Stimulated activated CD8-positive, alpha-beta memory T cell treated with anti-CD3 and anti-CD28 coated beads, Interleukin-7, amount 100 ng/mL, for 1 hour (primary cell): ENCODE results near the gene RNLS.
"Not testable (repeated sequence)": the region's sequence is repeated elsewhere in the genome, so short reads cannot be mapped to it uniquely, and the experiment has no call there.

Source experiments
- DNase-seq, 2 donors: peaks; one replicate each; pipeline ENCODE4 v3.0.0-alpha.2; 2020; ENCODE audit warnings: low read depth in 2 of 2

The RNLS gene

DNA sequence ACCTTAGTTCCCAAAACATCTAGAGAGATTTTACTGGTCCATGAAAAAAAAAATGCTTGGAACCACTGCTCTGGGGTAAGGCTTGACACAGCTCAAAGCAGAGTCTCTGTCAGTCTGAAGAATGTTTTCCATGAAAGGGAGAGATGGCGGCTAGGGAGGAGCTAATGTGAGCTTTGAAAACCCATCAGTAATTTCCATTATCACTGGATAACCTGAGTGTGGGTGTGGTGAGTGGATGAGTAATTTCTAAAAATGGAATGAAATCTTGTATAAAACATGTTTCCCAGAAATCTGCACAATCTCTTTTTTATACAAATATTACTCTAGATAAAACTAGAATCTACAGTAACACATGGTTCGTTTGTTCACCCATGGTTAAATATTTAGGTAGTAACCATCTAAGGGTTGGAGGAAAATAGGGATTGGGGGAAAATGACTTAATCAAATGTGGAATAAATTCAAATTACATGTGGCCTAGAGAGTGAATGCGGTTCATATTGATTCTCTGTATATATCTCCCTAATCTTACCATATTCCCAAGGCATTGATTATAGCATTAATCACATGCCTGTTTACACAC, 289.4 kb downstream of the RNLS start:
- no peak for DNase-seq

DNA sequence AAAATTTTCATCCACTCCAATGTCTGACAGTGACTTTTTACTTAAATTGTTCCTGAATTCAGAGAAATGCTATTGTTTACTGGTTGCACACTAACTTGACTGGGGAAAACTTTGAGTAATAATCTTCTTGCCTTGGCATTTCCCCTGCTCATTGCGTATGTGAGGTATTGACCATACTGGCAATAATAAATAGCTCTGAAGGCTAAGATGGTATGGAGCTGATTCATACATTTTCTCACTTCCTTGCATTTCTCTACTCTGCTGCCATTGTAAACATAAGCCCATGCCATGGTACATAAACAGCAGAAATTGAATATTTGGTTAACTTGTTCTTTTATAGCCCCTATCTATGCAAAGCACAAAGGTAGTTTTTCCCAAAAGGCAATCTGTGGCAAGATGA, 290.0 kb downstream of the RNLS start:
- no peak for DNase-seq

DNA sequence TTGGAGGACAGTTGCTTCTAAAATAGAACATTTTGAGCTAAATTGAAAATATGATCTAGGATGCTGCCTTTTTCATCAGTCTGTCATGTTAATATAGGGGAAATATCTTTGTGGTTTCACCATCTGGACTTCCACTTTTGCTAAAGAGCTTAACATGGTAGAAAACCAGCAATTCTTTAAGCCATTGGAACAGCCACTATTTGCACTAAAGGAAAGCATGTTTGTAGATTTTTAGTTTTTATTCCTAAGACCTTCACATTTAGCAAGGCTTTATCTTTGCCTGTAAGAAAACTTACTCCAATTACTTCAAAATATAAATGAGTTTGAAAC, 291.0 kb downstream of the RNLS start:
- DNase-seq: no peak

DNA sequence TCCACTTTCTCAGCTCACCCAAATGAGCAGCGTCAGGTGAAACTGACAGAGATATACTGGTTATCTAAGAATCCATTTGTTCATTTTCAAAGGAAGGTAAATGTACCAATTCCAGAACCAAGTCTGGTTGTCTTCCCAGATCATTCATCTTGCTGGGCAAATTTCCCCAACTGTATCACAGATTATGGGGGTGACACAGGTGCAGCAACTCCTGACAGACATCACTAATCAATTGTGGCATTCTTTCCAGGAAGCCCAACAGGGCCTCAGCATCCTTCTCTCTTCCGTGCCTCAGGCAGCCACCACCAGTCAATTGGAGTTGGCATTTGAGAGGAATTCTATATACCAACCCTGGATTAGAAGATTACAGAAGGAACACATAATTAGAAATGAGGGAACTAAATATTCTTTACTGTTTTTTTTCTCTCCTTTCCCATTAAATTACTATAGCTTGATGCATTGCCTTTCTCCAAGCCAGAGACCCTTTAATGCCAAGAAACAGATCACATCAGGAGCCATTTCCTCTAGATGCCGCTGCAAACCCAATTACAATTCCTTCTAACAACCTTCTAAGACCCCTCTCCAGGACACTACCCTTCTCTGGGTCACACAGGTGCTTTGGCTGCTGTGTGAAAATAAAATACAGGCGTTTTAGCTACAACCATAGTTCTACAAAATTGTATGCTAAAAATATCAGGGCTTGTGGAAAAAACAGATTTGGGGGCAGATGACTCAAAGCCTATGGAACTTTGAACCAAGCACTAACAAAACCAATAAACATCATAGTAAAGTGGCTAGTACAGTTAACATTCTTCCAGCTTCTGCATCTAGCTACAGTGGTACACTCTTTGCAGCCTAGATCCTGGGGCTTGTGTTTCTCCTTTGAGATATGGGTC, 291.6 kb downstream of the RNLS start:
- no peak for DNase-seq

DNA sequence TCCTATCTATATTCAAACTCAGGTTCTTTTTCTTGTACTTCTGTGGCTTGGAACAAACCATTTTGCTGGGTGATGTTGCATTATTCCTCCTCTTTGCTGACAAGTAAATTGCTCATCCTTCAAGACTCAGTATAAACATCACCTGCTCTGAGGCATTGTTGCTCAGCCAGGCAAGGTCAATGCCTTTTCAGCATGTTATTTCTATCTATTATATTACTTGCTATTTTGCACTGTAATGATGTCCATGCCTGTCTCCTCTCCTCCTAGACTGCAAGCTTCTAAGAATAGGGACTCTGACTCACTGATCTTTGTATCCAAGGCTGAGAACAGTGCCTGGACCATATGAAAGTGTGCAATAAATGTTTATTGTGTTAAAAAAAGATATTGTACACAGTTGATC, 293.8 kb downstream of the RNLS start:
- no peak for DNase-seq

DNA sequence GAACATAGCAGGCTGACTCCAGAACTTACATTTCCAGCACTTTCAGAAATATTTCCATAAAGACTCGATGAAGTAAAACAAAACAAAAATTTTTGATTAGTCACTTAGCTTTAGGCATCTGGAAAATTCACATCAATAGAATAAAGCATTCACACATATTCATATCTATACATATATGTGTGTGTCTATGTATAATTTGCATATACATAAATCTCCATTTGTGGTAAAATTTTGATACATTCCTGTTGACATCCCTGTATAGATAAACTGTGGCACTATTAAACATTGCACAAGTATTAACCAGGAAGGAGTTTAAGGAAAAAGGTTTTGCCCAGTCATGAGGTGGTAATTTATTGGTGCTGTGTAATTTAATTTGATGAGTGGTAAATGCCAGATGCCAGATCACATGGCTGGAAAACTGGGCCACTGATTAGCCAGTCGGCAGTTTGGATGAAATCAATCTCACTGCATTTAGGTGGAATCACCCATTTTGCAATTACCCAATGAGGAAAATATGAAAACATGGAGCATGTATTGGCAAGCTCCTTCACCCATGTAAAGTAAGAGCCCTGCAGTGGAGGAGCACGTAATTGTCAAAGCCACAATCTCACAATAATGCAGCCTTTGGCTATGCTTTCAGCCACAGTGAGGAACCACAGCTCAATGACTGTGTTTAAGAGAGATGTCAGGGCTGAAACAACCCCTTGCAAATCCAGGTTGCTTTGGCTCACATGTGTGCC, 294.6 kb downstream of the RNLS start:
- no peak for DNase-seq

DNA sequence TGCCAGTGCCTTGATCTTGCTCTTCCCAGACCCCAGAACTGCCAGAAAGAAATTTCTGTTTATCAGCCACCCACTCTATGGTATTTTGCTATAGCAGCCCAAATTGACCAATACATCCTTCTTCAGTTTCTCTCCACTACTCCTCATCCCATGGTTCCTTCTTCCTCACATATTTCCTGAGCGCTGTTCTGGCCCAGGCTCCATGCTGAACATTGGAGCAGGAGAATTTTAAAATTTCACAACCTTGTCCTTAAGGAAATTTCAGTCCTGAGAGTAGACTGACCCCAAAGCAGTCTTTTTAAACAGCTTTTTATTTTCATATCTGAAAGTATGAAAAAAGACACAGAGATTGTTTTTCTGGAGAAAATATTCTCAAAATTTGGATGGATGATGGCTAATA, 297.1 kb downstream of the RNLS start:
- no peak for DNase-seq

DNA sequence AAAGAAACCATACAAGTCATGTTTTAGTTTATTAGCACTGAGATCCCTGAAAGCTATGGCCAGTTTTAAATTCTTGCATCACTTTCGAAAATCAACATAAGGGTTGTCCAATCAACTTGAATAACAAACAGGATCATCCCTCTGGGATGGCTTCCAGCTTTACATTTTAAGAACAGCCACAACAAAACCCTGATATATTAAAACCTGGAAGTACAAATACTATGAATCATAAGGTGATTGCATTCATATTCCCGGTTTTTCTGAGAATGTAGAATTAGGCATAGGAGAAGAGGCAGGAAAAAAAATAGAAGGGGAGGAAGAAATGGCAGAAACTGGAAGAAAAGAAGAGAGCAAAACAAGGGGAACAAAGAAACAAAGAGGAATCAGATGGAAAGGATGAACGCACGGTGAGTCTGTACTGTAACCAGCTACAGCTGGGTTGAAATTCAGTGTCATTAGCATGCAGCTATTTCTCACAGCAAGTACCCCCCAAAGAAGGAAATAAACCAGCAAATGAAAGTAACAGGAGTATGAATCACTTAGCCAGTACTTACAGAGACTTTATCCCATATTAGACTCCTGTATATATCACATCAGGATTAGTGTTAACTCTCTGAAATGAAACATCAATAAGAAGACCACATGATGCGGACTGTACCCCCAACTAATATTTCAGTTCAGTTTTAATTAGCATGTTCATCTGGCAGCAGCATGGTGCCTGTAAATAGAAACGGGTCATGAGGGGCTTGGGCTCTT, 301.3 kb downstream of the RNLS start:
- no peak for DNase-seq

DNA sequence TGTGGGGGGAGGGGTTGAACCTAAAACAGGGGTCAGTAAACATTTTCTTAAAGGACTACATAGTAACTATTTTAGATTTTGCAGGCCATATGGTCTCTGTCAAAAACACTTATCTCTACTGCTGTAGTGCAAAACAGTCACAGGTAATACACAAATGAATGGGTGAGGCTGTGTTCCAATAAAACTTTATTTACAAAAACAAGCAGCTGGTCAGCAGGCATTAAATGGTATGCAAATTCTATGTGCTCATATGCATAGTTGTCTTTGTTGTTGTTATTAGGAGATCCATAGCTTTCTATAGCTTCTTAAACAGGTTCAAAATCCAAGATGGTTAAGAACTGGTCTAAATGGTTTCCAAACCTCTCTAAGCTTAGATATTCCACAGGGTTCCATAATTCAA, 302.6 kb downstream of the RNLS start:
- no peak for DNase-seq

DNA sequence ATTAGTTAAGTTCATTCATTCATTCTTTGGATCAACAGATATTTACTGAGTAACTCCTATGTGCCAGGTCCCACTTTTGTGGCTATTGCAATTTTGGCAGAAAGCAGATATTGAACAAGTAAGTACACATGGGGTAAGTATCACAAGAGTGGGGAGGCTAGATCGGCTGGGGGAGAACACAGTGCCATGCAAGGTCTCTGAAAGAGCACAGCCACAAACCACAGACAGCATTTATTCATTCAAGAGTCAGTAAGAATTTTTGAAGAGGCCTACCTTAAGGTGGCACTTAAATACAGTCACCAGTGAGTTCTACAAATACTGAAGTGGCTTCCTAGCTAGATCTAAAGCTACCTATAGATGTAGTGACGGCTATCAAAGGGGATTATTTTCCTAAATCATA, 304.2 kb downstream of the RNLS start:
- no peak for DNase-seq

DNA sequence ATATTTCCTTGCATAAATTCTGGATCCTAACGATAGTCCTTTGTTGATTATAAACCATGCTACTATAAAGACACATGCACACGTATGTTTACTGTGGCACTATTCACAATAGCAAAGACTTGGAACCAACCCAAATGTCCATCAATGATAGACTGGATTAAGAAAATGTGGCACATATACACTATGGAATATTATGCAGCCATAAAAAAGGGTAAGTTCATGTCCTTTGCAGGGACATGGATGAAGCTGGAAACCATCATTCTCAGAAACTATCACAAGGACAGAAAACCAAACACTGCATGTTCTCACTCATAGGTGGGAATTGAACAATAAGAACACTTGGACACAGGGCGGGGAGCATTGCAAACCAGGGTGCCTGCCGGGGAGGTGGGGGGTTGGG, 306.2 kb downstream of the RNLS start:
- not testable (repeated sequence) for DNase-seq

DNA sequence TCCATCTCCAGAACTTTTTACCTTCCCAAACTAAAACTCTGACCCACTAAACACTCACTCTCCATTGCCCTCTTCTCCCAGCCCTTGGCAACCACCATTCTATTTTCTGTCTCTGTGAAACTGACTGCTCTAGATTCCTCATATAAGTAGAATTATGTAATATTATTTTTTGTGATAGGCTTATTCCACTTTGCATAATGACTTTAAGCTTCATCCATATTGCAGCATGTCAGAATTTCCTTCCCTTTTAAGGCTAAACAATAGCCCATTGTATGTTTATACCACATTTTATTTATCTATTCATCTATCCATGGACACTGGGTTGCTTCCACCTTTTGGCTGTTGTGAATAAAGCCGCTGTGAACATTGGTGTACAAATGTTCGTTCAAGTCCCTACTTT, 308.8 kb downstream of the RNLS start:
- DNase-seq: no peak

DNA sequence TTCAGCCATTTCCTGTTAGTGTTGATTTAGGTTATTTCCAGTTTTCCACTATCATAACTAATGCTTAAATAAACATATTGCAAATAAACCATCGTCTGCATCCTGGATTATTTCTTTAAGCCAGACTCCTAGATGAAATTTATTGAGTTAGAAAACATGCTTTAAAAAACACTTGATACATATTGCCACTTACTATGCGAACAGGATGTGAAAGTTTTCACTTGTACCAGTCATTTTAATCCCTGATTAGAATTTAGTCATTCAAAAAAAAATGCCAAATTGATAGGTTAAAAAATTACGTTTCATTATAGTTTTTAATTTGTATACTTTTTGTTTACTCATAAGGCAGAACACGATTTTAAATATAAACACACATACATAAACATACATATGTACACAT, 309.6 kb downstream of the RNLS start:
- no peak for DNase-seq

DNA sequence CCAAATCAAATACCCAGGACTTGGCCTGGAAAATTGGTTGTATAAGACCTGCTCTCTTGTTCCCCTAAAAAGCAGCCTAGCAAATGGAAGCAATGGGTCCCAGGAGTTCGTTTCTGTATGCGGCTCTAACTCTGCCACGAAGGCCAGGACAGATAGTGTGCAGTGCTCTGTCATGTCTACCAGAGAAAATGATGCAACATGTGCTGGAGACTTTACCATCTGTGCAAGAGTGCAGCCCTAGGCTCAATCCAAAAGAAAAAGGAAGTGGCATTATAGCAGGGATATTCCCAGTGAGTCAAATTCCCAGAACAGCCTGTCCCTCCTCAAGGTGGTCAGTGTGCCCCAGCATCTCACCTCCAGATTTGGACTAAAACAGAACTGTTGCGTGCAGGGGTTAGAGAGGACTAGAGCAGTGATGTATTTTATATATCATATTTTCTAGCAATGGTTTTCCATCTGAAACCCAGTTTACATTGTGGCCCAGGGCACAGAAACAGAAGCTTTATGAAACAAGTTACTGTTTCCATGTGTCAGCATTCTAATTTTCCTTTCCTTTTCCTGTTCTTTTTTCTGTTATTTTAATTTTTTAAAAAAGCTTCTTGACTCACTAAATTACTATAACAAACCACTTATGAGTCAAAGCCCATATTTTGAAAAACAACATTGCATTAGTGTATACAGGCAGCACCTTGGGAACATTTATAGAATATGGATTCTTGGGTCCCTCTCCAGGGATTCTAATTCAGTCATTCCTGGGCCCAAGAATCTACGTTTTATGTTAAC, 311.2 kb downstream of the RNLS start:
- DNase-seq: no peak

DNA sequence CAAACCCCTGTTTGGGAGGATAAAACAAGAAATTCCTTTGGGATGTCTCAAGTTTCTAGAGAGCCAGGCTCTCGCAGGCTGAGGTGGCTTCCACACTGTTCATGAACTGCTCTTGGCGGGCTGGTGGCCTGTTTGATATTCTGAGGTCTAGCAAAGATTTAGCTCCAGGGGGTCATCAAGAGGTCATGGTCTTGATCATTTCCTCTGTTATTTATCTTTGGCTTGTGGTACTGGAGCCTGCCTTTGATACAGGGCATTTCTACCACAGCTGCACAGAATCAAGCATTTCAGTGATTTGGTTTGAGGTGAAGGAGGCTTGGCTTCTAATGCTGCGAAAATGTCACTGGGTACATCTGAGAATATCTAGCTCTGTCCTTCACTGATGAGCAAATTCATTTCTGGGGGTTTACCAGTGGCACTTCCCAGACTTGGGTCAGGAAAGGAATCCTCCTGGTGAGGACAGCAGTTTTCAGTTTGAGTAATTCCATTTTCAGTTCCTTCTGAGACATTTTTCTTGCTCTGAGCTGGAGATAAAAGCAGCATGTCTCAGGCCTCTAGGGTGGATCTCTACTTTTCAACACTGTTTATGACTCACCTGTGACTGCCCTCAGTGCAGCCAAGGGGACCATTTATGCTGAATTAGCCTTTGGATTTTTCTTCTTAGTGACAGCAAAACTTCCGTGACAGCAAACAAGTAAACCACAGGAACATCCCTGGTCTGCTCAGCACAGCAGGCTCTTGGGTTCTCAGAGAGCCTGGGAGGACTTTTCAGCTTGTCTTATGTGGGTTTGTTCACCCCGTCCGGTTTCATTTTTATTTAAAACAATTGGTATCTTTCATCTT, 312.0 kb downstream of the RNLS start:
- no peak for DNase-seq

DNA sequence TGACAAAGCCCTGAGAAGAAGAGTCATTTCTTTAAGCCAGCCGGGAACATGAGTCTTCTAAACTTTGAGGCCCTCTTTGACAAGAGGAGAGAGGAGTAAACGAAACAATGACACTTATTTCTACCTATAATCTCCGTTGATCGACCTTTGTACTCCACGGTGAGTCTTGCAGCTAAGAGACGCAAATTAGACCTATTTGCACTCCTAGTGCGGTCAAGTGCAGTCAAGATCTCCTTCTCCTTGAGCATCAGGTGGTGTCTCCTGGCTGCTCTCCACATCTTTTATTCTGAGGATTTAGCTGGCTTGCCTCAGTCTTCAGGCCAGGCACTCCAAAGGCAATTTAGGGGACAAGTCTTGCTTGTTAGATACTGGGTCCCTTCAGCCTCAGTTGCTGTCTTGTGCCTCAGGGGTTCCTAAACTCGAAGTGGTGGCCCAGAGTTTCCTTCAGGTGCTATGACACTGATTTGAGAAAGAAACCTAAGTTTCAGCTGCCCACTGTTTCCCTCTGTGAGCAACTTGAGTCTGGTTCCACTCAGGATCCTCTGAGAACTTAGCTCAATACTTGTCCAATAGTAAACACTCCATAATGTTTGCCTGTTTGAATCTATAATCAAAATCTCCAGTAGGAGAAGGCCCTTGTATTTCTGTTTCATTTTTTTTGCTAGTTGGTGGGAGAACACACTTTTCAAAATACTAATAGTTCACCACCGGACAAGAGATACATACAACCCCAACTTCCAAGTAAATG, 312.9 kb downstream of the RNLS start:
- DNase-seq: no peak

DNA sequence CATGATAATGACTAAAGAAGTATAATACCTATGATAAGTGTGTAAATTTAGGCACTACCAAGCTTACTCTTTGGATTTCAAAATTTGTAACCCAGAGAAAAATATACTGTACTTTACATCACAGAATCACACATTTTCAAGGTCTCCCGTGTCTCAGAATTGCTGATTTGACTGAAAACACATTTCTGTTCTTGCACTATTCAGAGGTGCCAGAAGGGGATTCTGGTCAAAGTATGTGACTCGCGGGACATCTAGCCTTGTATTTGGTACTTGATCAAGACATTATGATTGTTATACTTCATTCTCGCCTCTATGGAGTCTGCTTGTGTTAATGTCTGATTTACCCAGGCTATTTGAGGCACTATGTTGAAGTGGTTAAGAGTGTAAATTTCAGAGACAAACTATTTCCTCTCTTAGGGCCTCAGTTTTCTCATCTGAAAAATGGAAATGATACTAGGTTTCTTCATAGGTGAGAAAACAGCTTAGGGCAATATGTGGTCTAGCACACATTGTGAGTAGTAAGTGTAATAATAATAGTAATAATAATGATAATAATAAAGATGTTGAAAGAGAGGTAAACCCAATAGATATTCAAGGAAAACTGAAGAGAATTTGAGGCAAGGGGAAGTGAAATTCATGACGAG, 320.4 kb downstream of the RNLS start:
- DNase-seq: no peak

DNA sequence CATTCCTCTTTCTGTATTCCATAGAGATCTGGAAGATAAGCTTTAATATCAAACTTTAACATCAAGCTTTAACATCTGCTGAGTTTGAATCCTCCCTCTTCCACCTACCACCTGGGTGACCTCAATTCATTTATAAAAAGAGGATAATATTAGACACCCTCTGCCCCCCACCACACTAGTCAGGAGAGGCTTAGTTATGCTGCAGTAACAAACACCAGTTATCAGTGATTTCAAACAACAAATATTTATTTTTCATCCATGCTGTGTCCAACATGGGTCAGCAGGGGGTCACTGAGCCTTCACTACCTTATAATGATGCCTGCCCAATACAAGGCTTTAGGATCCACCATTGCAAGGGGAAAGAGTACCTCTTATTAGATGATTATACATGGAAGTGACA, 322.0 kb downstream of the RNLS start:
- DNase-seq: no peak

DNA sequence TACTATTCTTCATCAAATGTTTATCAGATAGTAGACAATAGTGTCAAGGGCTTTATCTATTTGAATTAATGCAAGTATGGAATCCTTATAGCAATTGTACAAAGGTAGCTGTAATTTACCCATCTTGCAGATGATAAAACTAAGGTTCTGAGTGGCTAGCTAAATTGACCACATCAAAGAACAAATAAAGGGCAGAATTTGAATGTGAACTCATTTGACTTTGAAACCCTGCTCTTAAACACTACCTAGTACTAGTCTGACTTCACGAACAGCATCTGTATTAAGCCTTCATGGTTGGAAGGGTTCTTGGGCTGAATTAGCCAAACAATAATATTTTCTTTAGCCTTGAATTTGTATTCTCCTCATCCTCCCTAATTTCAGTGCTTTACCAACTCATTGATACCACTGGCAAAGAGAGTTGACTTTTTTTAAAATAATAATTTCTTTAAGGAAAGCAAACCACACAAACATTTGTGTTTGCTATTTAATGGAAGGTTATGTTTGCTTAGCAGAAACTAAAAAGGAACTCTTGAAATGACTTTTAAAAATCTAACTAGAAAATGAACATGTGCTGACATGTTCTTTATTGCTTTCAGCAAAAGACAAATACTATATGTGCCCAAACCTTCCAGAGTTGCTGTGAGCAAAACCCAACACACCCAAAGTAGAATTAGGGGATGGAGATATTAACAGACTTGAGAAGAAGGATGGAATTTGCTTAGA, 322.6 kb downstream of the RNLS start:
- no peak for DNase-seq
